ENCODE measurements around the gene JMJD6.

Gene JMJD6

GRCh38 chr17:76672270-76672851 is 54.0 kb downstream of the JMJD6 start:
- DNase-seq = no peak
- intact Hi-C loops (cut with DNase I) = no loop called here

- DNase-seq = no peak
- intact Hi-C loops (cut with DNase I) = no loop called here
Observed at GRCh38 chr17:76671912-76672262, 54.5 kb downstream of the JMJD6 start.

GRCh38 chr17:76671123-76671911 is 55.1 kb downstream of the JMJD6 start:
- peak; percentile 100 for DNase-seq
- intact Hi-C loops (cut with DNase I) = no loop called here

- DNase-seq = no peak
- intact Hi-C loops (cut with DNase I) = no loop called here
Observed at GRCh38 chr17:76670718-76671122, 55.7 kb downstream of the JMJD6 start.

- intact Hi-C loops (cut with DNase I) = no loop called here
Observed at GRCh38 chr17:76670020-76670717, 56.2 kb downstream of the JMJD6 start.

More at GRCh38 chr17:76670020-76670717, 56.2 kb downstream of the JMJD6 start:
- DNase-seq = no peak

All from head of caudate nucleus (tissue), 42 donors.